Keratinocyte (primary cell): ENCODE measurements around the gene IRAK3.

ENCODE experiments used
- EZH2 ChIP-seq: IDR thresholded peaks from one replicate; pipeline ENCODE4 v1.6.1; 2012; ENCODE audit warnings: inconsistent platforms, mild to moderate bottlenecking, low read length, moderate library complexity
- TF ChIP-seq, protein P1 (sequence below), 3 experiments: IDR thresholded peaks in 1 of 3; conservative IDR thresholded peaks in 1 of 3; optimal IDR thresholded peaks in 1 of 3; 2 replicates in 2 of 3; 3 replicates in 1 of 3; pipeline versions ENCODE3 to v1.5.1; 2011; ENCODE audit warnings: low read length in 3 of 3, mild to moderate bottlenecking in 3 of 3, moderate library complexity in 2 of 3, control low read depth in 1 of 3, inconsistent platforms in 1 of 3; ENCODE audit not compliant: insufficient read depth in 2 of 3; ENCODE audit errors: extremely low read depth in 1 of 3

DNA sequence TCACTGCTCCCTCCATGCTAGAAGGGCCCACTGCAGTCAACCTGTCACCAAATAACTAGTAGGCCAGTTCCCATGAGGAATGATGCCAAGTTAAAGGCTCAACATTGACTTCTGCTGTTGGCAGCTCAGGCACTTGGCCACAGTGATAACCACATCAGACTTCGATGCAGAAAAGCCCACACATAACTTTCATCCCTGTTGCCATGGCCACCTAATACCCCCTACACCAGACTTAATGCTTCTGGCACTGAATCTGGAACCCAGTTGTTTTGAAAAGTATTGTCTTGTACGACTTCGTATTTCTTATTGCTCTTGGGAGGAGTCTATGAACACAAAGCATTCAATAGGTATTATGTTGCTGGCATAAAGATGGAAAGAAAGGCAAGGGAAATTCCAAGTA is 69.0 kb downstream of the IRAK3 start:
- no peak for TF ChIP-seq EZH2
- TF ChIP-seq, protein P1, sequence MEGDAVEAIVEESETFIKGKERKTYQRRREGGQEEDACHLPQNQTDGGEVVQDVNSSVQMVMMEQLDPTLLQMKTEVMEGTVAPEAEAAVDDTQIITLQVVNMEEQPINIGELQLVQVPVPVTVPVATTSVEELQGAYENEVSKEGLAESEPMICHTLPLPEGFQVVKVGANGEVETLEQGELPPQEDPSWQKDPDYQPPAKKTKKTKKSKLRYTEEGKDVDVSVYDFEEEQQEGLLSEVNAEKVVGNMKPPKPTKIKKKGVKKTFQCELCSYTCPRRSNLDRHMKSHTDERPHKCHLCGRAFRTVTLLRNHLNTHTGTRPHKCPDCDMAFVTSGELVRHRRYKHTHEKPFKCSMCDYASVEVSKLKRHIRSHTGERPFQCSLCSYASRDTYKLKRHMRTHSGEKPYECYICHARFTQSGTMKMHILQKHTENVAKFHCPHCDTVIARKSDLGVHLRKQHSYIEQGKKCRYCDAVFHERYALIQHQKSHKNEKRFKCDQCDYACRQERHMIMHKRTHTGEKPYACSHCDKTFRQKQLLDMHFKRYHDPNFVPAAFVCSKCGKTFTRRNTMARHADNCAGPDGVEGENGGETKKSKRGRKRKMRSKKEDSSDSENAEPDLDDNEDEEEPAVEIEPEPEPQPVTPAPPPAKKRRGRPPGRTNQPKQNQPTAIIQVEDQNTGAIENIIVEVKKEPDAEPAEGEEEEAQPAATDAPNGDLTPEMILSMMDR (optimal IDR thresholded peaks at IDR 0.05 in 1 of 3, IDR thresholded peaks at IDR 0.05 in 1 of 3, conservative IDR thresholded peaks at IDR 0.05 in 1 of 3; ENCODE audit: extremely low read depth in 1 of 3, insufficient read depth in 2 of 3, low read length in 3 of 3) = no peak
